Cerebellar nuclear complex (tissue), 1 donor: ENCODE results near the gene FHIT.

Experiments used
- DNase-seq, 2 experiments: peaks; one replicate each; lab custom pipeline; 2025; lab: John Stamatoyannopoulos, UW

FHIT gene

DNA sequence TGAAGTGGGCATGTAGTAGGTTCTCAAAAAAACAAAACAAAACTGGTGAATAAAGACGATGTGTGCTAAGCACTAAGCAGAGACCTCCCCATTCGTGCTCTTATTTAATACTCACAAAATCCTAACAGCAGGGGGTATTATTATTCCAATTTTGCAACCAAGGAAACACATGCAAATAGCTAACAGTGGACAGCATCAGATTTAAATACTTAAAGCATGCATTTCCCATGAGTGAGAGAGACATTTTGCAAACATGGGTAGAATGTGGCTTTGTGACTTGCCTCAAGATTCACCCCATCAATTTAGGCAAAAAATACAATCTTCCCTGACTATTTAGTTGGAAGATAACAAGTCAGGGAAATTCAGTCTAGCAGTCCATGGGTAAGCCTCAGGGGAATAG, 1255.2 kb downstream of the FHIT start:
- DNase-seq, result no peak

GRCh38 chr3:59995563-59995962, 1255.7 kb downstream of the FHIT start:
- DNase-seq, result no peak

GRCh38 chr3:59994732-59995304, 1256.4 kb downstream of the FHIT start:
- no peak for DNase-seq

- DNase-seq, result no peak
Observed at GRCh38 chr3:59992578-59992977, 1258.7 kb downstream of the FHIT start.

DNA sequence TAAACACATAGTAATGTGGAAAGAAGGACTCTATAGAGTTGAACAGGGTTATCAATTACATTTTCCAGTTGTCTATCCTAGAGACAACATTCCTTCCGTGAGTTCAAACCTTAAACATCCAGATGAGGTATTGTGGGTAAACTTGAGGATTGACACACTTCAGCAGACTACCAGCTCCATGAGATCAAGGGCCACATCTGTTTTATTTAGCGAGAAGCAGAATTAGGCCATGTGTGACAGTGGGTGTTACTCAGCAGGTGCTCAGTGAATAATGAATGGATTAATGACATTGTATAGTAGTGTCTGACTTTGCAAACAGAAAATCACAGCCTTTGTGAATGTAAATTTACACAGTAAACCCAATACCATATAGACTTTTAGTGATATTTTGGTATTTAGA, 1260.3 kb downstream of the FHIT start:
- no peak for DNase-seq

GRCh38 chr3:59982510-59982909, 1268.7 kb downstream of the FHIT start:
- no peak for DNase-seq

- no peak for DNase-seq
Observed at GRCh38 chr3:59981377-59981776, 1269.9 kb downstream of the FHIT start.

DNA sequence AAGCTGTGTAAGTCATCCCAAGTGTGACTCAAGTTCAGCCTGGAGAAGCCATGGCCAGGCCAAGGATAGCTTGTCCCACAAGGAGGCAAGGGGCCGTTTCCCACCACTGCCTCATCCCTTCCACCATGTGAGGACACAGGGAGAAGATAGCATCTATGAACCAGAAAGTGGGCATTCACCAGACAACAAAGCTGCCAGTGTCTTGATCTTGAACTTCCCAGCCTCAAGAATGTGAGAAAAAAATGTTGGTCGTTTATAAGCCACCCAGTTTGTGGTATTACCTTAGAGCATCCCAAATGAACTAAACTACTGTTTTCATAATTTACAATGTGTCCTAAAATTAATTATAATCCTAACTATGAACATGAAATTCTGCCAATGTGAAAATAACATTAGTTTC, 1270.7 kb downstream of the FHIT start:
- no peak for DNase-seq

GRCh38 chr3:59979542-59979941, 1271.7 kb downstream of the FHIT start:
- DNase-seq, result no peak

DNA sequence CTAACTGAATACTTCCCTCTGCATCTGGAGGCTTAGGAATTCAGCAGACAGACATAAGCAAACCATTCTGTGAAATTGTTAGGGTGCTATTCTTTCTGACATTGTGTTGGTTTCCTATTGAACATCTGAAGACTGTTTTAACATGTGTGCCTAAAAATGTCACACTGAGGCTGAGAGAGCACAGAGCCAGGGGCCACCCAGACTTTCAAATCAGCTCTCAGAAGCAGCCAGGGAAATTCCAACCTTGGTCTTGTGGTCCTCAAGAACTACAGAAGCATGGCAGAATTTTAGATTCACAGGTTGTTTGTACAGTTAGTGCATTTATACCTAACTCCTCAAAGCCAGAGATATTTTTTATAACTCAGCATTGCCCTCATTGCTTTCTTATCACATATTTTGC, 1272.3 kb downstream of the FHIT start:
- no peak for DNase-seq

DNA sequence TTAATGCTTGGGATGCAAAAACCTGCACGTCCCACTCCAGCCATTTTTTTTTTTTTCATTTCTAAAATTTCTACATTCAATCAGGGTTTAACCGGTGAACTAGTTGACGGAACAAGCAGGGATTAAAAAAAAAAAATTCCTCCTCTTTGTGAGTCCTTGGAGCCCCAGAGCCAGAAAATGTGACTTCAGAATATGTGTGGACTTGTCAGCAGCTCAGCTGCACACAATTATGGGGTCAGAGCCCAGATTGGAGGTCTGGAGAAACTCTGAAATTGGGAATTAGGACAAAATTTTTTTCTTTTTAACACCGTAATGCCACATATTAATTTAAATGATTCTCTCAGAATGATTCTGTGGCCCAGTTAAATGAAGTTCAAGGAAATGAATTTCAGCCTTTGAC, 1280.5 kb downstream of the FHIT start:
- DNase-seq, result no peak

DNA sequence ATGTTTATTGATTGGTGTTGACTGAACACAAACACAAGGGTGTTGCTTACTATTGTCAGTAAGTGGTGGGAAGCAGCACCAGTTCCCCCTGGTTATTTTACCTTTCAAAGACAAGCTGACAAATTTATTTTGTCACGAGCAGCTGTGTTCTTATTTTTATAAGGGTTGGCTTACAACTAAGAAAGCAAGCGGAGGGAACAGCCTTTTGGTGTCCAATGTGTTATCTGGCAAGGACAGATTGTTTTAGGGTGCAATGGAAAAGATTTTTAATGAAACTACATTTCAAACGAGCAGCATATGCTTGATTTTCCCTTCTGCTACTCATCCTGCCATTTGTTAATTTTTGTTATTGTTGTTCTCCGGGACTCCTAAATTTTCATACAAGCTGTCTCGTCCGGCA, 1280.9 kb downstream of the FHIT start:
- DNase-seq, result no peak

DNA sequence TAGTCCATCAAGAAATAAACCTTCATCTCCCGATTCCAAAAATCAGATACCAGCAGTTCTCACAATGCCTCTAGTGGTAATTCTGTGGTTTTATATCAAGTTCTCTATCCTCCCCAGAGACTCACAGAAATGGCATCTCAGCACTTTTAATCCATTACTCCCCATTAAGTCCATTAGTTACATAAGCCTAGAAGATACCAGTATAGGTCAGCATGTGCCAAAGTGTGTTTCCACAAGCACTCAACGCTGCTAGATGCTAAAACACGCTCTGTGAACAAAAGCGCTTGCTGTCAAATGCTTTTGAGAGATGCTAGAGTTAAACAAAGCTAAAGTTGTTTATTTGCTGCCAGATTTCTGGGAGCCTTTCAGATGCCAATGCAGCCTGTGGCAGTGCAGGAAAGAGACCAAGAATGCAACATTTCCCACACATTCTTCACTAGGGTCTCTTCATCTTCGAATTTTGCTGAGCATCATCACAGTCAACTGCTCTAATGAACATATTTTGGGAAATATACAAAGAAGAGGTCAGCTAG, 1282.7 kb downstream of the FHIT start:
- no peak for DNase-seq

DNA sequence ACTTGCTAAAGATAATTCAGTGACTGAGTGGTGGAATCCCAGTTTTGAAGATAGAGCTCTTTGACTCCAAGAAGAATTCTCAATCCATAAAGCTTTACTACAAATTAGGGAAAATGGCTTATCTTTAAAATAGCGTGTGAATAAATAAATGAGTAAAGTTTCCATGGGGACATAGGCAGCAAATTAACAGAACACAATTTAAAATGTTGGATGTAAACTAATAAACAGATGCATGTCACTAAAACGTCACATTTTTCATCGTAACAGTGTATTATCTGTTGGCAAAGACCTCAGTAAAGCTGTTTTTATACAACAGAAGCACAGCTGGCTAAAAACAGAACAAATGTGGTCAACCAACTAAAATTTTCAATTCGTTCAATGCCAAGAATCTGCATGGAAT, 1287.6 kb downstream of the FHIT start:
- DNase-seq, result no peak

- DNase-seq, result no peak
Observed at GRCh38 chr3:59957150-59957549, 1294.1 kb downstream of the FHIT start.

DNA sequence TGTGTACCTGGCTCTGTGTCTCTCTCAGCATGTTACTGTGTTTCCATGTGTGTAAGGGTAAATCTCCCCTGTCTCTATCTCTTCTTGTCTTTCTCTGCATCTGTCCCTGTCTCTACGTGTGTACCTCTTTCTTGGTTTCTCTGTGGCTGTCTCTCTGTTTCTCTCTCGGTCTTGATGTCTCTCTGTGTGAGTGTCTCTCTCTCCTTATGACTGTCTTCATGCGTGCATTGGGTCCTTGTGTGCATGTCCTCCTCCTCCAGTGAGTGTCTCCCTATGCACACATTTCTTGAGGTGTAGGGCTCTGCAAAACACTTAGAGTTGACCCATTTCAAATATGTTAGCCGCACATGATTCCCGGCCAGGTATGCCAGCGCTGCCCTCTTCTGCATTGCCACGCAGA, 1298.1 kb downstream of the FHIT start:
- no peak for DNase-seq

DNA sequence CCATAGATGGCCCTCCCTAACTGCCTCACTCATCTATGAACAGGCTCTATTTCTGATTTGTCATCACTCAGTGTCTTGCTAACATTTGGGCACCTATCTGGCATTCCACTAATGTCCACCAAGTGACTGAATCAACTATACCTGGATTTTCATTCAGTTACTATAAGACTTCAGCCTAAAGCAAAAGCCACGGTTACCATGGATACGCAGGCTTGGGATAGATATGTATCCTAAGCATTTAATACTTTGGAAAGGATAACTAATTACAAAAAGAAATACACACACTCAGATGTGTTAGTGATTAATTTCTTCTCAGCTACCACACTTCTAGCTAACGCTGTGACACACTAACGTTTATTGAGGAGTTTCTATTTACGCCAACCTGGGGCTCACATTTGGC, 1301.9 kb downstream of the FHIT start:
- DNase-seq, result no peak

DNA sequence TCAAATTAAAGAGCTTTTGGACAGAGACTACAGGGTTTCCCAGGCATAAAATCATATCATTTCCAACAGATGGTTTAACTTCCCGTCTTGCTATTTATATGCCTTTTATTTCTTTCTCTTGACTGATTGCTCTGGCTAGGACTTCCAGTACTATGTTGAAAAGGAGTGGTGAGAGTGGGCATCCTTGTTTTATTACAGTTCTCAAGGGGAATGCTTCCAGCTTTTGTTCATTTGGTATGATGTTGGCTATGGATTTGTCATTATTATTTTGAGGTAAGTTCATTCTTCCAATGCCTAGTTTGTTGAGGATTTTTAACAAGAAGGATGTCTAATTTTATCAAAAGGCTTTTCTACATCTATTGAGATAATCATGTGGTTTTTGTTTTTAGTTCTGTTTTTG, 1304.9 kb downstream of the FHIT start:
- no peak for DNase-seq

DNA sequence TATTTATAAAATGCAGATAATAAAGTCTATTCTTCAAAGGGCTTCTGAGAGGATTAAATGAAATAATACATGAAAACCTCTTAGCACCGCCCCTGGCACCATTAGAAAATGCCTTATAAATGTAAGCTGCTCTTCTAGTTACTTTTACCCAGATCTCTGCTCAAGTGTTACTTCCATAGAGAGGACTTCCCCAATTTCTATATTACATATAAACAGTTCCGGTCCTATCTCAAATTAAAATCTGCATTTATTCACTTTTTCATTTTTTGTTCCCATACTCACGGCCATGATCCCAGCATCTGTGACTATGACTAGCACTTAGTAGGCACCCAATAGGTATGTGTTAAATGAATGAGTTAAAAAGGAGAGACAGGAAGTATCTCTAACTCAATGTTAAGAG, 1310.5 kb downstream of the FHIT start:
- DNase-seq, result no peak

GRCh38 chr3:59939826-59940426, 1311.3 kb downstream of the FHIT start:
- no peak for DNase-seq

GRCh38 chr3:59938828-59939227, 1312.4 kb downstream of the FHIT start:
- DNase-seq, result no peak

GRCh38 chr3:59937201-59937600, 1314.1 kb downstream of the FHIT start:
- no peak for DNase-seq

- no peak for DNase-seq
Observed at GRCh38 chr3:59936472-59936871, 1314.8 kb downstream of the FHIT start.

GRCh38 chr3:59935025-59935424, 1316.2 kb downstream of the FHIT start:
- DNase-seq, result no peak
